ENCODE results near the gene NCOA6. TPM values are rescaled to one million over a fixed set of nuclear protein-coding genes. Genes with fewer than 3 reads are reported as not detected.

NCOA6 gene
- total and polyA plus RNA-seq, 7 experiments from 2014 or later = 4.6 to 31.9 (median 26.5) TPM

DNA sequence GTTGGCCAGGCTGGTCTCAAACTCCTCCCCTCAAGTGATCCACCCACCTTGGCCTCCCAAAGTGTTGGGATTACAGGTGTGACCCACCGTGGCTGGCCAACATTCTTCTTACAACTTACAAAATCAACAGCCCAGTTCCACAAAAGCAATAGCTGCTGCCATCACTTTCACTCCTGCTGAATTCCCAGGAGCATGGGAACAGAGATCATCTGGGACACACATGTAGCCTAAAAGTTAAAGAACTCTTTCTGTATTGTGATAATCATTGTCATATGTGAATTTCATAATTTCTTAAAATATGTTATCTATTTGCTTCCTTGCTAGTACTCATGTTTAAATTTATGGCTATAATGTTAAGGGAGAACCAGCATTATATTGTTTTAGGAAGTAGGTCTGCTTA lies 51.7 kb downstream of the NCOA6 start:
- Histone ChIP-seq H3K36me3 (ENCODE audit: control insufficient read depth in 2 of 3, insufficient read depth in 3 of 3, low read length in 3 of 3) (peaks cover 9 to 33% (median 10%) of the 10 kb centered on the region in 3 experiments), H3K9me3 (ENCODE audit: control insufficient read depth in 2 of 3, low read length in 3 of 3) (no peaks in the 10 kb centered on the region), H3K27me3 (ENCODE audit: control insufficient read depth in 2 of 2, insufficient read depth in 2 of 2, low read length in 2 of 2) (no peaks in the 10 kb centered on the region), H3K4me1 (ENCODE audit: control insufficient read depth in 2 of 2, insufficient read depth in 2 of 2, low read length in 2 of 2) (no peaks in the 10 kb centered on the region), H3K4me3 (ENCODE audit: low read length) (no peak overlapping the region), H3K27ac (ENCODE audit: low read depth, low read length) (no peak overlapping the region)
- H3K4me1 Mint-ChIP-seq = no peaks in the 10 kb centered on the region
- no peaks in the 10 kb centered on the region for H3K9me3 Mint-ChIP-seq
- H3K36me3 Mint-ChIP-seq = peaks cover 5 to 30% (median 13%) of the 10 kb centered on the region in 5 donors
- peak overlapping the region in 2 of 9 donors; percentile 25 to 28 for H3K27ac Mint-ChIP-seq
- CTCF ChIA-PET = no interaction called here
- DNase-seq (no peak), ATAC-seq (no peak)
- intact Hi-C loops (cut with micrococcal nuclease) = no loop called here
- no peak overlapping the region for H3K4me3 Mint-ChIP-seq
- POLR2A ChIA-PET = no interaction called here
- no peaks in the 10 kb centered on the region for H3K27me3 Mint-ChIP-seq

- H3K27me3 Mint-ChIP-seq = no peaks in the 10 kb centered on the region
- Histone ChIP-seq H3K27ac (ENCODE audit: low read depth, low read length) (no peak overlapping the region), H3K9me3 (ENCODE audit: control insufficient read depth in 2 of 3, low read length in 3 of 3) (no peaks in the 10 kb centered on the region), H3K27me3 (ENCODE audit: control insufficient read depth in 2 of 2, insufficient read depth in 2 of 2, low read length in 2 of 2) (no peaks in the 10 kb centered on the region), H3K4me1 (ENCODE audit: control insufficient read depth in 2 of 2, insufficient read depth in 2 of 2, low read length in 2 of 2) (no peaks in the 10 kb centered on the region), H3K36me3 (ENCODE audit: control insufficient read depth in 2 of 3, insufficient read depth in 3 of 3, low read length in 3 of 3) (peaks cover 10 to 43% (median 12%) of the 10 kb centered on the region in 3 experiments), H3K4me3 (ENCODE audit: low read length) (no peak overlapping the region)
- H3K9me3 Mint-ChIP-seq = no peaks in the 10 kb centered on the region
- ChIA-PET POLR2A (no interaction called here), CTCF (interaction anchor here (0.6 to 0.7 kb wide), 3 partner anchors 230 to 1559 kb away, joined by 3 to 7 read pairs (median 3); no protein-coding TSS in a partner anchor)
- H3K4me1 Mint-ChIP-seq = no peaks in the 10 kb centered on the region
- intact Hi-C loops (cut with micrococcal nuclease) = no loop called here
- H3K27ac Mint-ChIP-seq = peak overlapping the region in 2 of 9 donors; percentile 27 to 36
- H3K36me3 Mint-ChIP-seq = peaks cover 5 to 33% (median 10%) of the 10 kb centered on the region in 5 donors
- DNase-seq = no peak
- no peak for ATAC-seq
- H3K4me3 Mint-ChIP-seq = no peak overlapping the region
Measured at GRCh38 chr20:34772437-34772836, 53.0 kb downstream of the NCOA6 start.

DNA sequence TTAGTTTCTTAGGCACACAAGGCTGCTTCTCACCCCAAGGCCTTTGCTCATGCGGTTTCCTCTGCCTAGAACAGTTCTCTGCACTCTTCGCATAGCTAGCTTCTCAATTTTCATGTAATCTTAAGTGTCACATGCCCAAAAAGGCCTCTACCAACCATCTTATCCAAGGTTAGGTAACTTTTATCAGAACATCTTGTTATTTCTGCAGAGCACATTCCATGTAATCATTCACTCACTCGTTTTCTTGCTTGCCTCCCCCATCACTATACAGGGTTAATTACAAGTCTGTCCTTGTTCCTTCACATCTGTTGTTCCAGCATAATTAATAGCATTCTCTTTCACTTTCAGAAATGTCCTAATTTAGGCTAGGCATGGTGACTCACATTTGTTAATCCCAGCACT lies 53.8 kb downstream of the NCOA6 start:
- POLR2A ChIA-PET = no interaction called here
- peaks cover 12 to 48% (median 16%) of the 10 kb centered on the region in 3 experiments for H3K36me3 ChIP-seq (ENCODE audit: control insufficient read depth in 2 of 3, insufficient read depth in 3 of 3, low read length in 3 of 3)
- H3K4me3 Mint-ChIP-seq = no peak overlapping the region
- H3K36me3 Mint-ChIP-seq = peaks cover 5 to 38% (median 10%) of the 10 kb centered on the region in 5 donors
- intact Hi-C loops (cut with micrococcal nuclease) = no loop called here
- H3K9me3 ChIP-seq (ENCODE audit: control insufficient read depth in 2 of 3, low read length in 3 of 3) = no peaks in the 10 kb centered on the region
- ATAC-seq (no peak), DNase-seq (no peak)
- H3K27me3 Mint-ChIP-seq = no peaks in the 10 kb centered on the region
- H3K4me1 Mint-ChIP-seq = no peaks in the 10 kb centered on the region
- H3K27ac Mint-ChIP-seq = peak overlapping the region in 2 of 9 donors; percentile 7 to 22
- H3K4me3 ChIP-seq (ENCODE audit: low read length) = no peak overlapping the region
- no peaks in the 10 kb centered on the region for H3K9me3 Mint-ChIP-seq
- CTCF ChIA-PET = interaction anchor here (0.8 kb wide), 1 partner anchor 458 kb away, joined by 3 read pairs; no protein-coding TSS in a partner anchor
- H3K27me3 ChIP-seq (ENCODE audit: control insufficient read depth in 2 of 2, insufficient read depth in 2 of 2, low read length in 2 of 2) = no peaks in the 10 kb centered on the region
- no peak overlapping the region for H3K27ac ChIP-seq (ENCODE audit: low read depth, low read length)
- H3K4me1 ChIP-seq (ENCODE audit: control insufficient read depth in 2 of 2, insufficient read depth in 2 of 2, low read length in 2 of 2) = no peaks in the 10 kb centered on the region

DNA sequence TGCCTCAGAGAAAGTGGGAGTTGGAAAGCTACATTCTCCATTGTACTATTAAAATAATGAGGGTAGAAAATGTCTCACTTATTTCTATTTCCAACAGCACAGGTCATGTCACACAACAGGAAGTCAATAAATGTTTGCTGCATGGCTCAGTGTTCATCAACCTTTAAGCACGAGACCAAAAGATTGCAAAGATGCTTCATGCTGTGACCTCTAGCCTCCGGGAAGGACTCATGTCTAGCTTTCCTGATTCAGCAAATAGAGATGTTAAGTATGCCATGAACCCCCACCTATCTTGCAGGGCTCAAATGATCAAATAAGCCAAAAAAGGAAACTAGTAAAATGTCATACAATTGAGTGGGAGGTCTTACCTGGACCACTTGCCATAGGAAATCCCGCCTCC lies 57.4 kb downstream of the NCOA6 start:
- H3K27me3 Mint-ChIP-seq = no peaks in the 10 kb centered on the region
- Histone ChIP-seq H3K4me1 (ENCODE audit: control insufficient read depth in 2 of 2, insufficient read depth in 2 of 2, low read length in 2 of 2) (no peaks in the 10 kb centered on the region), H3K4me3 (ENCODE audit: low read length) (no peak overlapping the region), H3K27ac (ENCODE audit: low read depth, low read length) (no peak overlapping the region), H3K36me3 (ENCODE audit: control insufficient read depth in 2 of 3, insufficient read depth in 3 of 3, low read length in 3 of 3) (peaks cover 3 to 47% (median 14%) of the 10 kb centered on the region in 3 experiments), H3K9me3 (ENCODE audit: control insufficient read depth in 2 of 3, low read length in 3 of 3) (no peaks in the 10 kb centered on the region), H3K27me3 (ENCODE audit: control insufficient read depth in 2 of 2, insufficient read depth in 2 of 2, low read length in 2 of 2) (no peaks in the 10 kb centered on the region)
- H3K4me3 Mint-ChIP-seq = no peak overlapping the region
- H3K9me3 Mint-ChIP-seq = no peaks in the 10 kb centered on the region
- H3K27ac Mint-ChIP-seq = no peak overlapping the region
- H3K4me1 Mint-ChIP-seq = peaks cover 0 to 3% (median 0%) of the 10 kb centered on the region in 7 donors
- ChIA-PET POLR2A (no interaction called here), CTCF (interaction anchor here (0.7 to 5.9 kb wide), 4 partner anchors 11 to 455 kb away, joined by 3 to 56 read pairs (median 6); no protein-coding TSS in a partner anchor)
- intact Hi-C loops (cut with micrococcal nuclease) = loop anchor here (2.0 to 5.0 kb wide), 2 partner anchors 231 to 577 kb away; no protein-coding TSS in a partner anchor
- DNase-seq = no peak
- no peak for ATAC-seq
- H3K36me3 Mint-ChIP-seq = peaks cover 3 to 24% (median 8%) of the 10 kb centered on the region in 5 donors

- Histone ChIP-seq H3K4me1 (ENCODE audit: control insufficient read depth in 2 of 2, insufficient read depth in 2 of 2, low read length in 2 of 2) (no peaks in the 10 kb centered on the region), H3K27me3 (ENCODE audit: control insufficient read depth in 2 of 2, insufficient read depth in 2 of 2, low read length in 2 of 2) (no peaks in the 10 kb centered on the region), H3K27ac (ENCODE audit: low read depth, low read length) (no peak overlapping the region), H3K36me3 (ENCODE audit: control insufficient read depth in 2 of 3, insufficient read depth in 3 of 3, low read length in 3 of 3) (peaks cover 9 to 62% (median 16%) of the 10 kb centered on the region in 3 experiments), H3K9me3 (ENCODE audit: control insufficient read depth in 2 of 3, low read length in 3 of 3) (no peaks in the 10 kb centered on the region), H3K4me3 (ENCODE audit: low read length) (no peak overlapping the region)
- Mint-ChIP-seq H3K27ac (no peak overlapping the region), H3K27me3 (no peaks in the 10 kb centered on the region), H3K36me3 (peaks cover 16 to 57% (median 31%) of the 10 kb centered on the region in 5 donors), H3K4me3 (no peak overlapping the region), H3K4me1 (peaks cover 0 to 3% (median 0%) of the 10 kb centered on the region in 7 donors), H3K9me3 (peaks cover 0 to 1% (median 0%) of the 10 kb centered on the region in 11 donors)
- no peak for ATAC-seq
- POLR2A ChIA-PET = no interaction called here
- CTCF ChIA-PET = no interaction called here
- intact Hi-C loops (cut with micrococcal nuclease) = no loop called here
- DNase-seq = no peak
Measured at GRCh38 chr20:34762031-34762555, 63.4 kb downstream of the NCOA6 start.

- Mint-ChIP-seq H3K36me3 (peaks cover 21 to 58% (median 25%) of the 10 kb centered on the region in 5 donors), H3K9me3 (peaks cover 0 to 1% (median 0%) of the 10 kb centered on the region in 11 donors), H3K4me3 (no peak overlapping the region), H3K27ac (no peak overlapping the region), H3K27me3 (no peaks in the 10 kb centered on the region), H3K4me1 (peaks cover 0 to 6% (median 0%) of the 10 kb centered on the region in 7 donors)
- H3K36me3 ChIP-seq (ENCODE audit: control insufficient read depth in 2 of 3, insufficient read depth in 3 of 3, low read length in 3 of 3) = peaks cover 5 to 54% (median 14%) of the 10 kb centered on the region in 3 experiments
- no peak for ATAC-seq
- no peaks in the 10 kb centered on the region for H3K27me3 ChIP-seq (ENCODE audit: control insufficient read depth in 2 of 2, insufficient read depth in 2 of 2, low read length in 2 of 2)
- no peak overlapping the region for H3K27ac ChIP-seq (ENCODE audit: low read depth, low read length)
- H3K4me1 ChIP-seq (ENCODE audit: control insufficient read depth in 2 of 2, insufficient read depth in 2 of 2, low read length in 2 of 2) = no peaks in the 10 kb centered on the region
- POLR2A ChIA-PET = interaction anchor here (0.5 kb wide), 1 partner anchor 31 kb away, joined by 4 read pairs; no protein-coding TSS in a partner anchor
- no peak for DNase-seq
- intact Hi-C loops (cut with micrococcal nuclease) = no loop called here
- CTCF ChIA-PET = no interaction called here
- no peak overlapping the region for H3K4me3 ChIP-seq (ENCODE audit: low read length)
- no peaks in the 10 kb centered on the region for H3K9me3 ChIP-seq (ENCODE audit: control insufficient read depth in 2 of 3, low read length in 3 of 3)
Measured at GRCh38 chr20:34755367-34755766, 70.1 kb downstream of the NCOA6 start.

Data from naive thymus-derived CD4-positive, alpha-beta T cell (primary cell).